HG03103 (cell line): ENCODE results near the gene HES4.
"Not testable (repeated sequence)": the region's sequence is repeated elsewhere in the genome, so short reads cannot be mapped to it uniquely, and the experiment has no call there.

Source experiments
- ATAC-seq: cut with Tn5 transposase; IDR thresholded peaks from one replicate; pipeline ENCODE4 v1.9.1; 2021; ENCODE audit warnings: low read depth; ENCODE audit not compliant: unreplicated experiment

Gene HES4

DNA sequence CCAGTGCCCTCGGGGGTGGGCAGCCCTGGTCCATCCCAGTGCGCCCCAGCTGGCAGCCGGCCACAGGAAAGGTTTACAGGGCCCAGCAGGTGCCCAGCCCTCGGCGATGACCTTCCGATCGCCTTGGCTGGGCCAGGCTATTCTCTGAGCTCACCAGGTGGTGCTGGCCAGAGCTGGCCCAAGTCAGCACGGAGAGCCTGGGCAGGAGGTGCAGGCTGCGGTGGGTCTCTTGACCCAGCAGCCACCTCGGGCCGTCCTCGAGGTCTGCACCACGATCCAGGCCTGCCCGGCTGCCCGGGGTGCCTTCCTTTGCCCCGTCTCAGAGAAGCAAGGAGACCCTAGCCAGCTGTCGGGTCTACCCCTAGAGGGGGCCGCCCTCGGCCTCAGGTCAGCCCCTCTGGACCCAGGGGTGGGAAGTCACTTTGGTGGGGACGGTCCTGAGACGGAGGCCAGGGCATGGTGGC is 18.4 kb downstream of the HES4 start:
- no peak for ATAC-seq

DNA sequence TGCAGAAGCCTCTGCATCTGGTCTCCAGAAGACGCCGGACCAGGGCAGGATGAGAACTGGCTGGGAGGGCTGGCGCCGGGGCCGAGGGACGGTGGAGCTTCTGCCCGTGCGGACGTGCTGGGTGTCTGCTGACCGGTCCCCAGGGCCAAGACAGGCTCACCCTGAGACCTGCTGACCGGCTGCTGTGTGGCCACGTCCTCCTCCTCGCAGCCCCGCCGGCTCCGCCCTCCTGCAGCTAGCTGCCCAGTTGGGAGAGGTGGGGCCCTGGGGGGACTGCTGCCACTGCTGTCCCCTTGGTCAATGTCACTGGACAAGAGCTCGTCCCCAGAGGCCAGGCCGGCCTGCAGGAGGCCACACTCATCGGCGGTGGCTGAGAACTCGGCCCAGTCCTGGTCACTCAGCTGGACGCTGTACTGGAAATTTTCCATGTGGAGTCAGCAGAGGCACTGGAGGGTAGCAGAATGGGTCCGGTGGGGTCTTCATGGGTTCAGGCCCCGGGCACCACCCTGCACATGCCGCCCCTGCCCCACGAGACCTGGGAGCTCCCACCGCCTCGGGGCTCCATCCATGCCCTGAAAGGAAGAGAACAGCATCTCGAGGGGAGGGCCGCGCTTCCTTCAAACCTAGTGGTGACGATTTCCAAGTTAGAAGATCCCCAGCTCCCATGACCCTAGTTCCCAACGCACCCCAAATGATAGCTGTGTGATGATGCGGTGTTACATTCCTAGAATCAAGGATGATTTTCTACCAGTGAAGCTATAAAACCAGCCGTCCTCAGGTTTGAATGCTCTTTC is 19.1 kb downstream of the HES4 start:
- ATAC-seq, result no peak

DNA sequence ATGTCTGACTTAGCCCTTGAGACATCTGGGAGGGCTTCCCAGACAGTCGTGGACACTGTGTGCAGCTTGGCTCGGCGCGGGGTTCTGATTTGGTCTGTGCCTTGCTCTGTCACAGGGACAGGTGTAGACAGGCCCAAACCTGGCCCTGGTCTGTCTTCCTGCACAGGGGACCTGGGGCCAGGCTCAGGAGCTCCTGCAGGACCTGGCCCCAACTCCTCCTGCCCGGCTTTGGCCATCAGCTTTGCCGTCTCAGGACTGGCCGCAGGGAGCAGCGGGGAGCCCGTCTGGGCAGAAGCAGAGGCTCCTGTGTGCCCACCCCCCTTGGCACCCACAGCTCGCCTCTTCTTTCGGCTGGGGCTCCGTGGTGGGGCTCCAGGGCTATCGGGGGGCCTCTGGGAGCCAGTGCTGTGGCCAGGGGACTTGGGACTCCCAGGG is 19.7 kb downstream of the HES4 start:
- no peak for ATAC-seq

DNA sequence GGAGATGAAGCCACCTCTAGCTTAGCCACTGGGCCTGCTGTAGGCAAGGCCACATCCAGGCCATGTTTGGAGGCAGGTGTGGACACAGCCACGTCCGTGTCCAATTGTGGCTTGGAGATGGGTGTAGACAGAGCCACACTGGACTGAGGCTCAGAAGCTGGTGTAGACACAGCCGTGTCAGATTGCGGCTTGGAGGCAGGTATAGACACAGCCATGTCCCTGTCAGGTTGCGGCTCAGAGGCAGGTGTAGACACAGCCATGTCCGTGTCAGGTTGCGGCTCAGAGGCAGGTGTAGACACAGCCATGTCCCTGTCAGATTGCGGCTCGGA is 20.2 kb downstream of the HES4 start:
- no peak for ATAC-seq

DNA sequence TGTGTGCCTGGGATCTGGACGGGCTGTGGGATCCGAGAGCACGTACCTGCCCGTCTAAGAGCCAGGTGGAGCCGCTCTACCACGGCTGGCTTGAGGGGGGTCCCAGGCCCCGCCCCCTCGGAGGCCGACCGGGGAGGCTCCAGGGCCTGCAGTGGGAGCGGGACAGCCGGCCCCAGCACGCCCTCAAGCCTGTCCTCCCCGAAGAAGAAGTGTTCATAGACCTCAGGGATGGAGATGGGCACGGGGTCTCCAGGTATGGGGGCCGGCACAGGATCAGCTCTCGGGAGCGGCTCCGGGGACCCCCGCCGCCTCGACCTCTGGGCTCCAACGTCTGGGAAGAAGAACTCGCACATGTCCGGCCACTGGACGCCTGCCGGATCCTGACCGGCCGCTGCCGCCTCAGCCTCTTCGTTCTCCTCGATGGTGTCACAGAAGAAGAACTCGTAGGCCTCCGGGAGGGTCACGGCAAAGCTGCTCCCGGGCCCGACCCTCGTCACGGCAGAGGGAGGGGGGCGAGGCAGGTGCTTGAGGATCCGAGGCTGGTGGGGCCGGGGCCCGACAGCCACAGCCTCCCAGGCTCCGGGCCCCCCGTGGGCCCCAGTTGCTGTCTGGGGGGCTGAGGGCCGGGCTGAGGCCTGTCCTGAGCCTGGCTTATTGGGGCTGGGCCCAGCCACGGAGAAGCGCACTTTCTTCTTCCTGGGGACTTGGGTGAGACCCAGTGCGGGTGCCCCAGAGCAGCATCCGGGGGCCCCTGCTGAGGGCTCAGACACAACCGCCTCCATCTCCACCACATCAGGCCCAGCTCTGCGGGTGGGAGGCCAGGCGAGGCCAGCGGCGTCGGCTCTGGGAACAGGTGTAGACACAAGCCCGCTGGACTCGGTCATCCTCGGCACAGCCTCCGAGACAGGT is 20.8 kb downstream of the HES4 start:
- ATAC-seq, result no peak

DNA sequence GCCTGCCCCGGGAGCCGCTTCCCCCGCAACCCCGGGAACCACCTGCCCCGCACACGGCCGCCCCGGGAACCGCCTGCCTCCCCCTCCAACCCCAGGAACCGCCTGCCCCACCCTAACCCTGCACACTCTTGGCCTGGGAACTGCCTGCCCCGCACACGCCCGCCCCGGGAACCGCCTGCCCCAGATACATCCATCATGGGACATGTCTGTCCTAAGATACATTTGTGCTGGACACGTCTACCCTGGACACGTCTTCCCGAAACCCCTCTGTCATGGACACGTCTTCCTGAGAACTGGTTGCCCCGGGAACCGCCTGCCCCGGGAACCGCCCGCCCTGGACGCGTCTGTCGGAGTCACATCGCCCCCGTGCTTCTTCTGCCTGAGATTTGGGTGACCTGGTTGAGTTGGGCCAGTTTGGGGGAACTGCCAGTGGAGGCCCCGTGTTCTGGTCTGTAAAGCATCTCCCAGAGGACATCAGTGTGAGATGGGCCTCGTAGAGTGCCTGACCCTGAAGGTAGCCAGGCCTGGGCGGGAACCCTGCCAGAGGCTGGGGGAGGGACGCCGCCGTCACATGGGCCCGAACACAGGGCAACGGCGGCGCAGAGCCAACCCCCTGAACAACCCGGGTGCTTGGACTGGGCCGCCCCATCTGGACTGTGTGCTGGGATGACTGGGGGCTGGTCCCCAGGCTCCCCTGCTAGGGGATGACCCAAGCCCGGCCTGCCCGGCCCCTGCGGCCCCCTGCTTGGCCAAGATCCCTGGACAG is 21.6 kb downstream of the HES4 start:
- ATAC-seq, result no peak

DNA sequence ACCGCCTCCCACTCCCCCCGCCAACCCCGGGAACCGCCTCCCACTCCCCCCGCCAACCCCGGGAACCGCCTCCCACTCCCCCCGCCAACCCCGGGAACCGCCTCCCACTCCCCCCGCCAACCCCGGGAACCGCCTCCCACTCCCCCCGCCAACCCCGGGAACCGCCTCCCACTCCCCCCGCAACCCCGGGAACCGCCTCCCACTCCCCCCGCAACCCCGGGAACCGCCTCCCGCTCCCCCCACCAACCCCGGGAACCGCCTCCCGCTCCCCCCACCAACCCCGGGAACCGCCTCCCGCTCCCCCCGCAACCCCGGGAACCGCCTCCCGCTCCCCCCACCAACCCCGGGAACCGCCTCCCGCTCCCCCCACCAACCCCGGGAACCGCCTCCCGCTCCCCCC is 23.1 kb downstream of the HES4 start:
- not testable (repeated sequence) for ATAC-seq

DNA sequence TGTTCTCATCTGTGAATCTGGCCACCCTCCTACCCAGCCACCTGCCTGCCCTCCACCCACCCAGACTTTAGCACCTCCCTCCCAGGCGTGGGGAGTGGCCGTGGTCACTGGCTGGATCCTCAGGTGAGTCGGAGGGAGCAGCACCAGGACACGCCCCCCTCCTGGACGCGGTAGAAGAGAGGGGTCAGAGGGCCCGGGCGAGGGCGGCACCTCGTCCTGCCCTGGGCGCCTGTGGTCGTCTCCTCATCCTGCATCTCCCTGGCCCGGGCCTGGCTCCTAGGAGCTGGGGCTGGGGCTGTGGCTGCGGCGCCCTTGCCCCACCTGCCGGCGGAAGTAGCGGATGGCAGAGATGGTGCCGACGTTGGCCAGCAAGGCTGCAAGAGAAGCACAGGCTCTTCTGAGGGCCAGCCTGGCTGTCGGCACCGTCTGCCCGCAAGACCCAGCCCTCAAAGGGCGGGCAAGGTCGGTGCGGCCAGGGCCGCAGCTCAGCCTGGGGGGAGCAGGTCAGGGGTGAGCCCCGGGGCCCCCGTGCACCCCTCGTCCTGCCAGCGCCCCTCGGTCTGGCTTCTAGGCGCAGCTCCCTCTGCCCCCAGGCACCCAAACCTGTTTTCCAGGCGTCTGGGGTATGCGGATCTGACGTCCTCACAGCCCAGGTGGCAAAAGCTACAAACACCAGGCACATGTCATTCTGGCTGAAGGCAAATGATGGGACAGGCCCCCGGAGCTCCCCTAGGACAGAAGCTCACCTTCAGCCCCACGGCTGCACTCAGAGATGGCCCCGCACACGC is 23.8 kb downstream of the HES4 start:
- ATAC-seq, result no peak

DNA sequence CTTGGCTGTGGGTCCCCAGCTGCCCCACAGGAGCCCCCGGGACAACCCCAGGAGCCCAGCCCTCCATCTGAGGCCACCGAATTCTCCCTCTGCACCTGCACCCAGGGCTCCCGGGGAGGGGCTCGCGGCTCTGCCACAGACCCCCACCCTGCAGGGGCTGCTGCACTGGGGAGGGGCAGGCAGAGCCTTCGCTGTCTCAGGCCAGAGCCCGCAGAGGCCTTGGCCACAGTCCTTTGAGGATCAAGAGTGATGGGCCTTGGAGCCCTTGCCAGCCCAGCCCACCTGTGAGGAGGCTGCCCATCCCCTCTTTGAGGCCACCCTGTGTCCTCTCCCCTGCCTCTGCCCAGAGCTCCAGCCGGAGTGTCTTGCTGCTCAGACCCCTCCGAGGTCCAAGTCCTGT is 24.5 kb downstream of the HES4 start:
- ATAC-seq, result no peak

DNA sequence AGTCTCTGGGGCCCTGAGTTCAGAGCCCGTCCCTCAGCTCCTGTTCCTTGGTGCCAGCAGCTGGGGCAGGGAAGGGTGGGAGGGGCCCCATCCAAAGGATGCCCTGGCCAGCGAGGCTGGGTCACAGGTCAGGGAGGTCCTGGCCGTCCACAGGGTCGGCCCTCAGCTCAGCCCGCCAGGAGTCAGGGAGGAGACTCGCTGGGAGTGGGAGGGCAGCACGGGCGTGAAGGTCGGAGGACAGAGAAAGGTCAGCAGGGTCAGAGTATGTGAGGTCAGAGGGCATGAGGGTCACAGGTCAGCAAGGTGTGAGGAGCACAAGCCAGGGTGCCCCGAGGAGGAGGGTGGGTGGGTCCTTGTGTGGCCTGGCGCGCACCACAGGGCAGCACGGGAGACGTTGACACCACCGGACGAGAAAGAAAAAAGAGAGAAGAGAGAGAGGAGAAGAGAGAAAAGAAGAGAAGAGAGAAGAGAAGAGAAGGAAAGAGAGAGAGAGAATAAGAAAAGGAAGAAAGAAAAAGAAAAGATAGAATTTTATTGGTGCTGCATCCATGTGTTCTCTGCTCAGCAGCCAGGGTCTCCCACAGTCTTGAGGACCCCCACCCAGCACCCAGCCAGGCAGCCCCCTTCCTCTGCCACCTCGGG is 25.1 kb downstream of the HES4 start:
- no peak for ATAC-seq

DNA sequence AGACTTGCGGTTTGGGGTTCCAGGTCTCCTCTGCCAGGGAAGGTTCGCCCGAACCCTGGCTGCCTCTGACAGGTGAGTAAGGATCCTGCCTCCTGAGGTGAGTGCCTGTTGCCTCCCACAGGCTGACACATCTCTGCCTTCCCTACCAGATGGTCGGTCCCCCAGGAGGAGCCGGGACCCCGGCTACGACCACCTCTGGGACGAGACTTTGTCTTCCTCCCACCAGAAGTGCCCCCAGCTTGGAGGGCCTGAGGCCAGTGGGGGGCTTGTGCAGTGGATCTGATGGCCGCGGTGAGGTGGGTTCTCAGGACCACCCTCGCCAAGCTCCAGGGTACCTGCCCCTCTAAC is 25.6 kb downstream of the HES4 start:
- no peak for ATAC-seq

DNA sequence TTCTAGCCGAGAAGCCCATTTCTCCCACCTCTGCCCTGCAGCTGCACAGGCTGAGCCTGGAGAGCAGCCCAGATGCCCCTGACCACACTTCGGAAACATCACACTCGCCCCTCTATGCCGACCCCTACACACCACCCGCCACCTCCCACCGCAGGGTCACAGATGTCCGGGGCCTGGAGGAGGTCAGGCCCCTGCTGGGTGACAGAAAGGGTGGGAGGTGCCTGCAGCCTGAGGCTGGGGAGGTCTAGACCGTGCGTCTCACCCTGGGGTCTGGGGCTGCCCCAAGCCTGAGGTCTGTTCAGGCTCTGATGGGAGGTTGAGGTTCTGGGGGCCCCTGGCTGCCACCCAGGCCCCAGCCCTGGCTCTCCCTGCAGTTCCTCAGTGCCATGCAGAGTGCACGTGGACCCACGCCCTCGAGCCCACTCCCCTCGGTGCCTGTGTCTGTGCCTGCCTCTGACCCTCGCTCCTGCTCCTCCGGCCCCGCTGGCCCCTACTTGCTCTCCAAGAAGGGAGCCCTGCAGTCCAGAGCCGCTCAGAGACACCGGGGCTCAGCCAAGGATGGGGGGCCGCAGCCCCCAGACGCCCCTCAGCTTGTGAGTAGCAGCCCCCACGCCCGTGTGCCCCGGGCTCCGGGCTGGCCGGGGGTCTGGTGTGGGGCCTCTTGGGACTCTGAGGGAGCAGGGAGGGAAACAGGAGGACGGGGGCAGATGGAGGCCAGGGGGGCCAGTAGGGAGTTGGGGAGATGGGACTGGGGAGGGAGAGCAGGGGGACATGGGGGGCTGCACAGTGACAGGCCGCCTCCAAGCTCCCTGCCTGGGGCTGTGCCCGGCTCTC is 26.2 kb downstream of the HES4 start:
- ATAC-seq, result no peak

DNA sequence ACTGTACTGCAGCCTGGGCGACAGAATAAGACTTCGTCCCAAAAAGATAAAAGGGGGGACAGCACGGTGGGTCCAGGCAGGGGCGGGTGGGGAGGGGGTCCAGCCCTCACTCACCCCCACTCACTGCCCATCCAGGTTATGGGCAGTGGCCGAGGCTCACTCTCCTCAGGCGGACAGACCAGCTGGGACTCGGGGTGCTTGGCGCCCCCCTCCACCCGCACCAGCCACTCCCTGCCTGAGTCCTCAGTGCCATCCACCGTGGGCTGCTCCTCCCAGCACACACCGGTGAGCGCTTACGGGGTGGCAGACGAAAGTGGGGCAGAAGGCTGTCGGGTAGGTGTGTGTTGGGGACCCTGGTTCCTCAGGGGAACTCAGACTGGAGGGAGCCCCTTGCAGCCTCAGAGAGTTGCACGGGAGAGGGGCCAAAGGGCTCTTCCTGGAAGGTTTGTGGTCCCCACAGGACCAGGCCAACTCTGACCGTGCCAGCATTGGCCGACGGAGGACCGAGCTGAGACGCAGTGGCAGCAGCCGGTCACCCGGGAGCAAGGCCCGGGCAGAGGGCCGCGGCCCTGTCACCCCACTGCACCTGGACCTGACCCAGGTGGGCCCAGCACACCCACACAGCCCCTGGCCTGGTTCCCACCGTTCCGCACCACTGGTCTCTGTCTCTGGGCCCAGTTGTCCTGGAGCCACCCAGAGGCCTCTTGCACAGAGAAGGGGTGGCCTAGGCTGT is 27.0 kb downstream of the HES4 start:
- no peak for ATAC-seq

DNA sequence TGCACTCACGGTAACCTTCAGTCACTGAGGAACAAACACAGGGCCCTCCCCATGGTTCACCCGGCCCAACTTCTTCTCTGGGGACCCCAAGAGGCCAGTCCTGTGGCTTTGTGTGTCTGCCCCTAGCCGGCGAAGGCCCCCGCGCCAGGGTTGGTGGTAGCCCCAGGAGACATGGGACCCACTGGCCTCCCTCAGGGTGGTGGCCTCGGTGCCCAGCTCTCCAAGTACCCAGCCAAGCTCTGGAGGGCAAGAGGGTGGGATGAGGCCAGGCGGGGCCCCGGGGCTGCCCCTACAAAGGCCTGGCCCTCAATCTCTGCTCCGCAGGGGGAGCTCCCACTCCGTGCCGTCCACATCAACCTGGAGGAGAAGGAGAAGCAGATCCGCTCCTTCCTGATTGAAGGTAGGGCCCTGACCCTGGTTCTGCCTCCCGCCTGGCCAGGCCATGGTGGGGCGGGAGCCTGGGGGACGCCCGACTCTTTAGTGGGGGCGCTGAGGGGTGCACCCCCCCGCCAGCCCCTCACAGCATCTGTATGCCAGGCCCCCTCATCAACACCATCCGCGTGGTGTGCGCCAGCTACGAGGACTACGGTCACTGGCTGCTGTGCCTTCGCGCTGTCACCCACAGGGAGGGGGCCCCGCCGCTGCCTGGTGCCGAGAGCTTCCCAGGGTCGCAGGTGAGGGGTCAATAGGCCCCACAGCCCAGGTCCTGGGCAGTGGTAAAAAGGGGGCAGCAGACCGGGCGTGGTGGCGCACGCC is 28.0 kb downstream of the HES4 start:
- ATAC-seq, result no peak

DNA sequence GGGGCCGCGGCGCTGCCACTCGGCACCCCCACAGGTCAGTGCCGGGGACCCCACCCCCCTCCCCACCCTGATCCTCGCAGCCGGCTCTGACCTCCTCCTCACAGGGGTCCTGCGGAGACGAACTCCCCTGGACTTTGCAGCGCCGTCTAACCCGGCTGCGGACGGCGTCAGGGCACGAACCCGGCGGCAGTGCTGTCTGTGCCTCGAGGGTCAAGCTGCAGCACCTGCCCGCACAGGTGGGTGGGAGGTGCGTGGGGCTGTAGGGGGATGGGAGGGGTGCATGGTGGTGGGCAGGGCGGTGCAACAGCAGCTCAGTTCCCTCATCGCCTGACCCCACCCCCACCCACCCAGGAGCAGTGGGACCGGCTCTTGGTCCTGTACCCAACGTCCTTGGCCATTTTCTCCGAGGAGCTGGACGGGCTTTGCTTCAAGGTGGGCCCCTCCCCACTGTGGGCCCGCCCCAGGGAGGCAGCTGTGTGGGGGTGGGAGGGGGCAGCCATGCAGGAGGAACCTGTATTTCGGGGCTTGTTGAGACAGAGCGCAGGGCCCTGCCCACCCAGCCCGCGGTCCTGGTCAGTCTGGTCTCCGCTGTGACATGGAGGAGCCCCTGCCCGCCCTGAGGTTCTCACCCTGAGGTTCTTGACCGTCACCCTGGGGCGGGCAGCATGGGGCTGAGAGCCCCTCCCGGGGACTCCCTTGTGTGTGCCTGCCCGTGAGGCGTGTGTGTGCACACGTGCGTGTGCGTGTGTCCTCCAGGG is 28.7 kb downstream of the HES4 start:
- ATAC-seq, result no peak

DNA sequence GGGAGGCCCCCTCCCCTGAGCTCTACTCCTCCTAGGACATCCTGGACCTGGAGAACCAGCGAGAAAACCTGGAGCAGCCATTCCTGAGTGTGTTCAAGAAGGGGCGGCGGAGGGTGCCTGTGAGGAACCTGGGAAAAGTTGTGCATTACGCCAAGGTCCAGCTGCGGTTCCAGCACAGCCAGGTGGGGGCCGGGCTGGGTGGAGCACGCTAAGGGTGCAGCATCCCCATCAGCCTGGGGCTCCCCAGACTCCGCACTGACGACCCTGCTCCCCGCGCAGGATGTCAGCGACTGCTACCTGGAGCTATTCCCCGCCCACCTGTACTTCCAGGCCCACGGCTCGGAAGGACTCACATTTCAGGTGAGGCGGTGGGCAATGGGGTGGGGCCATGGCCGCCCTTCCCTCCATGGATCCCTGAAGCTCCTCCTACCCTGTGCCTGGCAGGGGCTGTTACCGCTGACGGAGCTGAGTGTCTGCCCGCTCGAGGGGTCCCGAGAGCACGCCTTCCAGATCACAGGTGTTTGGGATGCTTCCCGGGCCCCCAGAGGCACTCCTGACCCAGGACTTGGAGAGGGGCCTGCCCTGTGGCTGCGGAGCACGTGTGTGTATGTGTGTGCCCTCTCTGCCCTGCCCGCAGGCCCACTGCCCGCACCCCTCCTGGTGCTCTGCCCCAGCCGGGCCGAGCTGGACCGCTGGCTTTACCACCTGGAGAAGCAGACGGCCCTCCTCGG is 29.5 kb downstream of the HES4 start:
- ATAC-seq, result no peak
